GM12801 (cell line): ENCODE results near the gene ZBTB42.

Experiments used
- TF ChIP-seq, protein P1 (sequence below): IDR thresholded peaks from one replicate; pipeline ENCODE4 v1.5.1; 2011; ENCODE audit warnings: control low read depth; ENCODE audit not compliant: insufficient read length; ENCODE audit errors: extremely low read depth

ZBTB42 gene

GRCh38 chr14:104805326-104805678 is 4.4 kb downstream of the ZBTB42 start:
- TF ChIP-seq, protein P1, sequence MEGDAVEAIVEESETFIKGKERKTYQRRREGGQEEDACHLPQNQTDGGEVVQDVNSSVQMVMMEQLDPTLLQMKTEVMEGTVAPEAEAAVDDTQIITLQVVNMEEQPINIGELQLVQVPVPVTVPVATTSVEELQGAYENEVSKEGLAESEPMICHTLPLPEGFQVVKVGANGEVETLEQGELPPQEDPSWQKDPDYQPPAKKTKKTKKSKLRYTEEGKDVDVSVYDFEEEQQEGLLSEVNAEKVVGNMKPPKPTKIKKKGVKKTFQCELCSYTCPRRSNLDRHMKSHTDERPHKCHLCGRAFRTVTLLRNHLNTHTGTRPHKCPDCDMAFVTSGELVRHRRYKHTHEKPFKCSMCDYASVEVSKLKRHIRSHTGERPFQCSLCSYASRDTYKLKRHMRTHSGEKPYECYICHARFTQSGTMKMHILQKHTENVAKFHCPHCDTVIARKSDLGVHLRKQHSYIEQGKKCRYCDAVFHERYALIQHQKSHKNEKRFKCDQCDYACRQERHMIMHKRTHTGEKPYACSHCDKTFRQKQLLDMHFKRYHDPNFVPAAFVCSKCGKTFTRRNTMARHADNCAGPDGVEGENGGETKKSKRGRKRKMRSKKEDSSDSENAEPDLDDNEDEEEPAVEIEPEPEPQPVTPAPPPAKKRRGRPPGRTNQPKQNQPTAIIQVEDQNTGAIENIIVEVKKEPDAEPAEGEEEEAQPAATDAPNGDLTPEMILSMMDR, result no peak

- TF ChIP-seq, protein P1, result no peak
Measured at GRCh38 chr14:104805941-104806624, 5.2 kb downstream of the ZBTB42 start.

- TF ChIP-seq, protein P1, result no peak
Measured at GRCh38 chr14:104806625-104807465, 5.9 kb downstream of the ZBTB42 start.

- TF ChIP-seq, protein P1, result no peak
Measured at GRCh38 chr14:104808456-104808855, 7.6 kb downstream of the ZBTB42 start.

DNA sequence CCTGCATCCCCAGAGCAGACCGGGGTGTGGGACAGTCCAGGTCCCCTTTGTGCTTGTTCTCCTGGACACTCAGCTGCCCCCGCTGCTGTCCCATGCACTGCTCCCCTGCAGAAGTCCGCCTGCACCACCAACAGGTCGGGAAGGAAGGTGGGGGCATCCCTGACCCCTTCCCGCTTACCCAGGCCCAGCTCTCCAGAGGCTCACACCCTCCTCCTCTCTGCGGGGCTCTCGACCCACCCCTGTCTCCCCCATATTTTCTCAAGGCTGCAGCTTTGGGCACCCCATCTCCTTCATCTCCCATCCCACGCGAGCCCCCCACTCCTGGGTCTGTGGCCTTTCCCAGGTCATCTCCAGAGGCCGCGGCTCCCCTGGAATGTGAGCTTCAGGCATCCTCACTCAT is 9.4 kb downstream of the ZBTB42 start:
- TF ChIP-seq, protein P1, result no peak

GRCh38 chr14:104813286-104813685 is 12.4 kb downstream of the ZBTB42 start:
- TF ChIP-seq, protein P1, result no peak

DNA sequence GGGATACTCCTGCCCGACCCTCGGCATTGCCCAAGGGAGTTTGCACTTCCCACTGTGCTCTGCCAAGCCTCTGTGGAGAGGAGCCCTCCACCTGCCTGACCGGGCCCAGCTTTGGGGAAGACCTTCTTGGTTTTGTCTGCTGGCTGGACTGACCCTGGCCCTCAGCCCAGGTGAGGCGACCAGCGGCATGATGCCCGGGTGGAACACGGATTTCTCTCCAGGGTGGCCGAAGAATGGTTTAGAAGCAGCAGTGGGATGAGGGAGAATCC is 15.6 kb downstream of the ZBTB42 start:
- TF ChIP-seq, protein P1, result no peak
